ENCODE measurements around the gene FKBP7. TPM values are rescaled to one million over a fixed set of nuclear protein-coding genes. Genes with fewer than 3 reads are reported as not detected.
A peak's percentile ranks its signal among the peaks of the same experiment; 100 is the strongest.
"Not testable (repeated sequence)": the region's sequence is repeated elsewhere in the genome, so short reads cannot be mapped to it uniquely, and the experiment has no call there.

FKBP7 gene
- 39.7 and 47.6 TPM in 2 replicates for polyA plus RNA-seq (2014; cell fraction: cytosol; rRNA removed)
- polyA plus RNA-seq (2014; cell fraction: nucleus; rRNA removed), result 28.8 and 29.2 TPM in 2 replicates

- peak; percentile 87 for DNase-seq (ENCODE audit: low spot score)
Observed at GRCh38 chr2:178478439-178479274, at the start of gene FKBP7. Gene FKBP7, minus strand, starts transcription at chr2:178478600. Its CDS starts 101 bp downstream, at chr2:178478499.

GRCh38 chr2:178527592-178527991, 49.2 kb upstream of the FKBP7 start:
- no peak for DNase-seq (ENCODE audit: low spot score)

GRCh38 chr2:178526256-178526655, 47.9 kb upstream of the FKBP7 start:
- no peak for DNase-seq (ENCODE audit: low spot score)

- DNase-seq (ENCODE audit: low spot score), result not testable (repeated sequence)
Observed at GRCh38 chr2:178525460-178525859, 47.1 kb upstream of the FKBP7 start.

GRCh38 chr2:178525010-178525409, 46.6 kb upstream of the FKBP7 start:
- not testable (repeated sequence) for DNase-seq (ENCODE audit: low spot score)

- DNase-seq (ENCODE audit: low spot score), result no peak
Observed at GRCh38 chr2:178523596-178524134, 45.3 kb upstream of the FKBP7 start.

- peak; percentile 67 for DNase-seq (ENCODE audit: low spot score)
Observed at GRCh38 chr2:178522950-178523595, 44.7 kb upstream of the FKBP7 start.

GRCh38 chr2:178521304-178522150, 43.1 kb upstream of the FKBP7 start:
- no peak for DNase-seq (ENCODE audit: low spot score)

GRCh38 chr2:178517496-178517895, 39.1 kb upstream of the FKBP7 start:
- no peak for DNase-seq (ENCODE audit: low spot score)

GRCh38 chr2:178514664-178515063, 36.3 kb upstream of the FKBP7 start:
- DNase-seq (ENCODE audit: low spot score), result no peak

GRCh38 chr2:178513876-178514275, 35.5 kb upstream of the FKBP7 start:
- DNase-seq (ENCODE audit: low spot score), result no peak

- DNase-seq (ENCODE audit: low spot score), result no peak
Observed at GRCh38 chr2:178512484-178512883, 34.1 kb upstream of the FKBP7 start.

GRCh38 chr2:178510384-178510783, 32.0 kb upstream of the FKBP7 start:
- DNase-seq (ENCODE audit: low spot score), result no peak

- no peak for DNase-seq (ENCODE audit: low spot score)
Observed at GRCh38 chr2:178508646-178509045, 30.2 kb upstream of the FKBP7 start.

GRCh38 chr2:178506949-178507348, 28.5 kb upstream of the FKBP7 start:
- DNase-seq (ENCODE audit: low spot score), result no peak

- DNase-seq (ENCODE audit: low spot score), result no peak
Observed at GRCh38 chr2:178506524-178506923, 28.1 kb upstream of the FKBP7 start.

- no peak for DNase-seq (ENCODE audit: low spot score)
Observed at GRCh38 chr2:178506101-178506500, 27.7 kb upstream of the FKBP7 start.

GRCh38 chr2:178502751-178503150, 24.4 kb upstream of the FKBP7 start:
- no peak for DNase-seq (ENCODE audit: low spot score)

GRCh38 chr2:178499640-178500039, 21.2 kb upstream of the FKBP7 start:
- DNase-seq (ENCODE audit: low spot score), result no peak

GRCh38 chr2:178498137-178498536, 19.7 kb upstream of the FKBP7 start:
- DNase-seq (ENCODE audit: low spot score), result no peak

GRCh38 chr2:178496049-178496448, 17.6 kb upstream of the FKBP7 start:
- DNase-seq (ENCODE audit: low spot score), result no peak

GRCh38 chr2:178491612-178492011, 13.2 kb upstream of the FKBP7 start:
- no peak for DNase-seq (ENCODE audit: low spot score)
